Limb (tissue), 2 donors: ENCODE data around the gene NAB1.
"Not testable (repeated sequence)": the region's sequence is repeated elsewhere in the genome, so short reads cannot be mapped to it uniquely, and the experiment has no call there.

Experiments
- DNase-seq, 2 donors: peaks; one replicate each; pipeline ENCODE4 v3.0.0-alpha.2; 2016; ENCODE audit errors: extremely low spot score in 2 of 2

NAB1 gene

DNA sequence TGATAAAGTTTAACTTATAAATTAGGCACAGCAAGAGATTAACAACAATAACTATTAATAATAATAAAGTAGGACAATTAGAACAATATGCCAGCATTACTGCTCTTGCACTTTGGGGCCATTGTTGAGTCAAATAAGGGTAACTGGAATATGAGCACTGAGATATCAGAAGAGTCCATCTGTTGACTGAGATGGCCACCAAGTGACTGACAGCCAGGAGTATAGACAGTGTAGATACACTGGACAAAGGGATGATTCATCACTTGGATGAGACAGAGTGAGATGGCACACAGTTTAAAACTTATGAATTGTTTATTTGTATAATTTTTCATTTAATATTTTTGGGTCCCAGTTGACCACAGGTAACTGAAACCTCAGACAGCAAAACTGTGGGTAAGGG, 20.0 kb downstream of the NAB1 start:
- DNase-seq: no peak

DNA sequence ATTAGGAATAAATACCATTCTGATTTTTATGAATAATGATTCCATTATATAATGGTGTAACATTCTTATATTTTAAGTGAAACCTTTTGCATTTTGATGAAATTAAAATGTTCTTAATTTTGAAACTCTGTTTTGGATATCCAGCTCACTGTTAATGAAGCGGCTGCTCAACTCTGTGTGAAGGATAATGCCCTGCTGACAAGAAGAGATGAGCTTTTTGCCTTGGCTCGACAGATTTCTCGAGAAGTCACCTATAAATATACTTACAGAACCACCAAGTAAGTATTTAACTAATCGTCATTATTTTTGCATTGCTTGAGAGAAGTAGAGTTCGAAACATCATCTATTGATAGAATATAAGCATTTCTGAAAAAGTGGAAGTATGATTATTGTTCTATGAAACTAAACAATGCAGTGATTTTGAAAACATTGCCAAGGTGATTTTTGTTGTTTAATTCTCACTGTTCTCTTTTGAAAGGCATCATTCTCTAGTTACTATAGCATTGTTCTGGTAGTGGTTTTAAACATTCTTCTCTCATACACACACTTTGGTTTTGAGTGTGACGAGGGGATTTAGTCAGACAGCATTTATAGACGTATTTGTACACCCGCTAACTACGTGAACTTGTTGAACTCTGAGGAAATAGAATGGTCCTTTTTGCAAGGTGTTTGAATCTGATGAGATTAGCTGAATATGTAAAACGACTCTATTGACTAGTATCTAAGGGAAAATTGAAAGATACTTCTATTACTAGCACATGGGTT, 21.5 kb downstream of the NAB1 start:
- DNase-seq: no peak

DNA sequence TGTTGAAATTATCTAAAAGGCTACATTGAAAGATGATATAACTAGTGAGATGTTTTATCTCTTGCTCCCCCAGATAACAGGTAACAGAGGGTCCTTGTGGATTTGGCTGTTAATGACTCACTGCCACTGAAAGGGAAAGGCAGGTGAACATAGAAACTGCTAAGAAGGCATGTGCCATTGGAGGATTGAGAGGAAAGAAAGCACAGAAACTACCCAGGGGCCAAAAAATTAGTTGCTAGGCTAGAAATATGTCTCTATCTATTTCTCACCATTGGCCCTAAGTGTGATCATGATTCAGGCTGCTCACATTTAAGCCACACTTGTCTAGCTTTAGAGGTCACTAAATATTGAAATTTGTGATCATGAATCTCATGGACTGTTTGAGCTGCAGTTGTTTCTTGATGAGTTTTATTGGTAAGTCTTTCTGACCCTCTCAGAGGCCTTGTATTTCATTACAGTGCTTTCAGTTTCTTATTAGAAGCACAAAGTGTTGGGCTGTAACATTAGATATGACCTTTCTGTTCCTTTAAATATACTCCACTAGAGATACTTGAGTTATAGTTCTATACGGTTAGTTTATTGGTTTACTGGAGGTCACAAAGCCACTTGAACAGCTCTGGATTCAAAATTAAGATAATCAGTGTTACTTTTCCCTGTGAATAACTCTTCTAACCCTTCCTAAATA, 26.2 kb downstream of the NAB1 start:
- DNase-seq: no peak

DNA sequence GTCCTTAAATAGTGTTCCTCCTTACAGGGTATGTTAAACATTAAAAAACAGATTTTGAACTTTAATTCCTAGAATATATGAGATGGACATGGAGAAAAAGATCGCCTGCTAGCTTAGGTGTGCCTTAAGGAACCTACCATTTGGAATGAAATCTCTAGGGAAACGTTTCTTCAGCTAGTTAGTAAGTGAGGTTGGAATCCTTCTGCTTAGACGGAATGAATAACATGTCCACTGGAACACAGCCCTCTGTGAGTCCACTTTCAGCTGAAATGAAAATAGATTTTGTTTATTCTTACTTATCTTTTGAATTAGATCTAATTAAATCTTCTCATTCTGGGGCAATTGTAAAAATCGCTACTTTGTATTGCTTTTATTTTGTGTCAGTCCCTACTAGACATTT, 28.4 kb downstream of the NAB1 start:
- DNase-seq: no peak

DNA sequence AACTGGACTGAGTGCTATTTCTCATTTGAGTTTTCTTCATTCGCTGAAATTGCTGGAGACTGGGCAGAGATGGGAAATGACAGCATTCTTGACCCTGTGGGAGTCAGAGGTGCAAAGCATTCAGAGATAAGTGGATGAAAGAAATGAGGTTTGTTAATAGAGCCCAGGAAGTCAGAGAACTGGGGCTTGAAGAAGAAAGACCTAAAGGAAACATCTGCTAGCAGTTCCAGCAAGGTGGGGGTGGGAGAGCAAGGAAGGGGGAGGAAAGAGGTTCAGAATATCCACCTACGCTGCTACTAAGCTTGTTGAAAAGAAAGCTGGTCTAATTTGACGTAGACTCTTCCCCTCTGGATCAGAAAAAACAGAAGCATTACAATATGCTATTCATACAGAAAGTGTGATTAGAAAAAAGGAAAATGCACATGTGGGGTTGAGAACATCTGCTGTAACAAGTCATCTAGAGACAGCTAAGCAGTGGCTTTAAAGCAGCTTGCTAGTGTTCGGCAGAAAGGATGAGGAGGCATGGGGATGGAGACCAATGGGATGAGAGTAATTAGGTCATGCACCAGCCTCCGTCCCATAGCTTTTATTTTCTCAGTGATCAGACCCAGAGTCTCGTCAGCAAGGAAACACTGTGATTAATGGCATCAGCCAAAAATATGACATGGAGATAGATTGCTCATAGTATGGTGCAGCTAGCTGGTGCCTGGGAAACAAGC, 29.7 kb downstream of the NAB1 start:
- peak in 1 of 2 donors; percentile 21 for DNase-seq

DNA sequence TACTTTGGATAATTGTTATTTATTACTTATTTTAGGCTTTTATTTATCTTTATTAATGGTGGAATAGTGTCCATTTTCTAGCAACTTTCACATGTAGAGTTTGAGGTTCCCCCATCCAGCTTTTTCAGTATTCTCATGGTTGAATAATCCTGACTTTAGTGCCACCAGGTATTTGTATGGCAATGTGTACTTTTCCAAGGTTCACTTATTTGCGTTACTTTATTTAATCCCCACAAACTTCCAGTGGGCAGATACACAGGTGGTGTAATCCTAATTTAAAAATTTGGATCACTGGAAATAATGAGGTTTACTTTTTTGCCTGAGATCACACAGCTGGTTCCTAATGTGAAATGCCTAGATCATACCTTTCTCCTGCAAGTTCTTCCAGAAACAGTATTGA, 30.5 kb downstream of the NAB1 start:
- DNase-seq: no peak

DNA sequence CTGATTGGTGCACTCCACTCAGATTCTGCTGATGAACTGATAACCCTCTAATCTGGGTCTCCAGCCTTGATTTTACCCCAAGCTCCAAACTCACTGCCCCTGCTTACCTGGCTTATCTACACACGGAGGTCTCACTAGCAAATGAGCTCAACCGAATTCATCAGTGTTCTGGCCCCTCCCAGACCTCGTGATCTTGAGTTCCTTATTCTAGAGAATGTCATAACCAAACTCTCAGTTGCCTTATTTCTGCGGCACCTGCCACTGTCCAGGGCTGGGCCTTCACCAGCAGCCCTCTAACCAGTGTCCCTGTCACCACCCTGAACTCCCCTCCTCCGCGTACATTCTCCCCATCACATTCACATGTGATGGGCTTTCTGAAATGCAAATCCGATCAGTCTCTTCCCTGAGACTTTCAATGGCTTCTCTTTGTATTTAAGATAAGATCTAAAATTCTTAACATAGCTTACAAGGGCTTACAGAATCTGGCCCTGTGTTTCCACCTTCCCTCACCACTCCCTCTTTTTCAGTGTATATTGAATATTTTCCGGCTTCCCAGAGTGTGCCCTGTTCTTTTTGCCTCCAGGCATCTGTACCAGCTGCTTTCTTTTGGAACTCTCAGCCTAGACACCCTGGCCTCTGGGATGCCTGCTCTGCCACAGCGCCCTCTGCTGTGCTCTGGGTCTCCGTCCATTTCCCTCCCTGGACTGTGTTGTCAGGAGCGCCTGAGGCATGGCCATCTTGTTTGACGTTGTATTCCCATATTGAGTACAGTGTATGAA, 31.1 kb downstream of the NAB1 start:
- DNase-seq: no peak

DNA sequence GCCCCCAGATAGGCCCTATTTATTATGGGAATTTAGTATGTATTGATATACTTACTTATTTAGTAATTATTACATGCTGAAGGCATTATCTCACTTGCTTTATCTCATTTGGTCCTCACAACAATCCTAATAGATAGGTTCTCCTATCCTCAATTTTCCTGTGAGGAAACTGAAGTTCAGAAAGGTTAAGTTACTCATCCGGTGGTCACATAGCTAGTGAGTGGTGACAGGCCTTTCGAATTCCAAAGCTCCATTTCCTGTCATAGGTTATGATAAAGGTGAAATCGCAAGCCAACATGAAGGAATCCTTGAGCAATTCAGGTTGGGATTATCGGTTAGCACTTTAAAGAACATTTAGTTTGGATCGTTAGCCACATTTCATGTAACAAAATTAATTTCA, 33.3 kb downstream of the NAB1 start:
- DNase-seq: no peak

DNA sequence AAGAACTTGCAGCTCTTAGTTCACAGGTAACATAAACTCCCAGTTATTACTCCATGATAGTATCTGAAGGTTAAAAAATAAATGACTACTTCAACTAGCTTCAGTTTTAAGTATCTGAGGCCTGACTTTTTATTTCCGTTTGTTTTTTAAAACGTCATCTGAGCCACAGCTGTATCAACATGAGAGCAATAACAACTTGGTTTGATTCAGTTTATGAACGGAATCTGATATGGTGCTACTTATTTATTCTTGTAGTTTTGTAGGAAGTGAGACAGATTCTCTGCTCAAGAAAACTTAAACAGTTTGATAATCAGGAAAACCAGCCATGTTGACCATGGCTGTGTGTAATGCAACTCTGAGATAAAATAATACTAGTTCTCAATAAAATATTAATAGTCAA, 34.9 kb downstream of the NAB1 start:
- no peak for DNase-seq

DNA sequence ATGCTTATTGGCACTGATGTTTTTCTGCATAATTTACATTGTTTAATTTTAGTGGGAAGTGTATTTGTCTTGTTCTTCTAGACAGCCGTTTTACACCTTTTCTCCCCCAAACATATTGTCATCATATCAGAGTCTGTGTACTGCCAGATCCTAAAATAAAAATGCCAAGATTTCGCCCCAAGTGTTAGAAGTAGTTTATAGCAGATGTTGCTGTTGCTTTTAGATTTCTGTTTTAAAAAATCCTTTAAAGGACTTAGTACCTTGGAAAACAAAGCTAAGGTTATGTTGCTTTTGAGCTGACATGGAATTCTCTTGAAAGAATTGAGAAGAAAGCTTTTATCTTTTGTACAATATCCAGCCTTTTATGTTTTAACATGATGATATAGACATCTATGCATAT, 36.0 kb downstream of the NAB1 start:
- DNase-seq: no peak

DNA sequence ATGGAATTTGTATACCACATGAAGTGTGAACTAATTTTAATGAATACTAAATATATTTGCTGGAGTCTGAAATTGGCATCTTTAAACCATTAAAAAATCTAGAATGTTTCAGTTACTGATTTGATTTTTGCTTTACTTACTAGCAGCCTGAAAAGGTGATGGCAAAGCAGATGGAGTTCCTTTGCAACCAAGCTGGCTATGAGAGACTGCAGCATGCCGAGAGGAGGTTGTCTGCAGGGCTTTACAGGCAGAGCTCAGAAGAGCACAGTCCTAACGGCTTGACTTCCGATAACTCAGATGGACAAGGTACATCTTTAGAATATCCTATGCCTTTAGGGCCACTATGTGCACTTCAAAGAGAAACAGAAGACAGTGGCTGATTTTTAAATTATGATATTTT, 36.5 kb downstream of the NAB1 start:
- no peak for DNase-seq

DNA sequence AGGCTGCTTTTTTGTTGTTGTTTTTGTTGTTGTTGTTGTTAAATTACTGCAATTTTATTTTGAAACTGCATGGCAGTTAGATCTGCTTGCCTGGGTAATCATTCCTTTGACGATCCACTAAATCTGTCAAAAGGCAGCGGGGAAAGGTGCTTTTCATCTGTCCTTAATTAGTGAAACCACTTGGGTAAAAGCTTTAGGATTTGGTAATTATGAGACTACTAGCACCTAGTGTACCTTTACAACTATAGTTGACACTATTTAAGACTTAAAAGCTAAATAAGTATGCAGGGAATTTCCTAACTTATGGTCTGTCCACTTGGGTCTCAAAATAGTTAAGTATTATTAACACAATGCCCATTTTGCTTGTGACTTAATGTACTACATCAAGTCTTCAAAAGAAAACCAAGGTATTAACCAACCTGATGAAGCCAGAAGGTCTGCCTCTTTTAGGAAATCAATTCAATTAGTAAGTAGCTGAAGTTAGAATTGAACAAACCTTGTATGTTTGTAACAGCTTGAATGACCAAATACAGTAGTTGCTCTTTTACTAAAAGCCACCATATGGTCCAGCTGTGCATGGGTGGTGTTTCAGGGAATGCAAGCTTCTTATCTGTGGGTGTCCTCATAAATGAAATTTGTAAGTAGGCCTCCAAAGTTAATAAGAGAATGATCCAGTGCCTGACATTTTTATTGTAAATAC, 44.8 kb downstream of the NAB1 start:
- no peak for DNase-seq

DNA sequence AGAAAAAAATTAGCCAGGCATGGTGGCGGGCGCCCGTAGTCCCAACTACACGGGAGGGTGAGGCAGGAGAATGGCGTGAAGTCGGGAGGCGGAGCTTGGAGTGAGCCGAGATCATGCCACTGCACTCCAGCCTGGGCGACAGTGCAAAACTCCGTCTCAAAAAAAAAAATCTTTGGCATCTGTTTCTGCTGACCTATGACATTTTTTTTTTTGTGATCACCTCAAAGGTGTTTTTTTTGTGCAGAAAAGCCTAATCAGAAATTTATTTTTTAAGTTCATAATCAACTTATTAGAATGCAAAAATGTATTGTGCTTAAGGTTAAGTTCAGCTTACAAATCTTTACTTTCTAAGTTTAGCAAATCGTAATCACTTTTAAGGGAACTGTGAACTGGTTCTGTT, 45.6 kb downstream of the NAB1 start:
- no peak for DNase-seq

DNA sequence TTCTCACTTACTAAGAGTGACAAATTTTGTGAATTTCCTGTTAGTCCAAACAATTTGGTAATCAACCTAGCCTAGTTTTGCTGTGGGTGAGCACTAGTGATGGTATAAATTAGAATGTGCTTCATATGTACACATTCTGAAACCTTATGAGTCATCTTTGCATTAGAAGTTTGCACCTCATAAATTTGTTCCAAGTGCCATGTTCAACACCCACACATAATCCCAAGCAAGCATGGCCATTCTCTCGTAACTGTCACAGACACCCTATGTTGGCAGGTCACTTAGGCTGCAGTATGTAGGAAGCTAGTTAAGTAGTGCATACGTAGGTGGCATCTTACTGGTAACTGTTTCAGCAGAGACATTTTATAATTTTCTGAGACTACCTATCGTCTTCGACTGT, 46.9 kb downstream of the NAB1 start:
- DNase-seq: no peak

DNA sequence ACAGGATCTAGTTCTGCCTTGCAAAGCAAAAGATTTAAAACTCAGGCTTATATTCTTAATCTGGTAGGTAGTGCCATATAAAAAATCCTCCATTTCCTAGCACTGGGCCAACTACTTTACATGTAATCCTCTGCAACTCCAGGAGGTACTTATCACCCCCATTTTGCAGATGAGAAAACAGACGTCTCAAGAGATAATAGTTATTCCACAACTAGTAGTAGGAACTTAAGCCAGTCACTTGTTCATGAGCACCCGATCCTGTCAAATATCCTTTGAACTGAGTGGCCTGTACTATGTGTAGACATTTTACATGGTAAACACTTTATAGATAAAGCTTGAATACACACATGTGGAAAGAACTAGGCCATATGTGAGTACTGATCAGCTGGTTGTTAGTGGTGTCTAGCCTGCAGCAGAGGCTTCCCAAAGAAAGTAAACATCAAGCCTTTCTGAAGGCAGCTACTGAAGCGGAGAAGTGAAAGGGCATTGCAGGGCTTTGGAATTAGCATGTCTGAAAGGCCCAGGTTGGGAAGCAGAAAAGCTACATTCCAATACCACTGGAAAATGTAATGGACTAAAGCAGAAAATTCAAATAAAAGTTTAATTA, 48.0 kb downstream of the NAB1 start:
- DNase-seq: no peak

DNA sequence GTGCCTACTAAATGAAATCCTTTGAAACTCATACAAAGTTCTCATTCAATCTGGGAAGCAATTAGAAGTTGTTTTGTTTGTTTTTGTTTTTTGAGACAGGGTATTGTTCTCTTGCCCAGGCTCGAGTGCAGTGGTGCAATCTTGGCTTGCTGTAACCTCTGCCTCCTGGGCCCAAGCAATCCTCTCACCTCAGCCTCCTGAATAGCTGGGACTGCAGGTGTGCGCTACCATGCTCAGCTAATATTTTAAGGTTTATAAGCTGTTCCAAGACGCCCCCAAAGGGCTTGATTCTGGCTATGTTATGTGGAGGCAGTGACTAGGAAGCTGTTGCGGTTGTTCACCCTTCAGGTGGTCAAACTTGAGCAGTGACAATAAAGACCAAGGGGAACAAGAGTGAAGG, 48.5 kb downstream of the NAB1 start:
- DNase-seq: no peak

DNA sequence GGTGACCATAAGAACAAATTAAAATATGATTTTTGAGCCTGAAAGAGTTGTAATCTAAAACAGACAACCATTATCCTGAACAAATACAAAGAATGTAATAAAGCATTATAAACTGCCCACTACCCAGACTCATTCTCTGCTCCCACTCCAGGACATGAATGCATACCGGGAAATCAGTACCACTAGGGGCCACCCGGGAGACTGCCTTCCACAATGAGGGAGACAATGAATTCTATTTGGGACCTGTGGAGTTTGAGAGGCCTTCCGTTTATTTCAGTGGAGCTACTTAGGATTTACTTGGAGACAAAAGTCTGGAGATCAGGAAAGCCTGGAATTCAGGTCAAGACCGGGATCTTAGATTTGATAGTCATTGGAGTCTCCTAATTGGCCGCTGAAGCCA, 50.0 kb downstream of the NAB1 start:
- DNase-seq: no peak

DNA sequence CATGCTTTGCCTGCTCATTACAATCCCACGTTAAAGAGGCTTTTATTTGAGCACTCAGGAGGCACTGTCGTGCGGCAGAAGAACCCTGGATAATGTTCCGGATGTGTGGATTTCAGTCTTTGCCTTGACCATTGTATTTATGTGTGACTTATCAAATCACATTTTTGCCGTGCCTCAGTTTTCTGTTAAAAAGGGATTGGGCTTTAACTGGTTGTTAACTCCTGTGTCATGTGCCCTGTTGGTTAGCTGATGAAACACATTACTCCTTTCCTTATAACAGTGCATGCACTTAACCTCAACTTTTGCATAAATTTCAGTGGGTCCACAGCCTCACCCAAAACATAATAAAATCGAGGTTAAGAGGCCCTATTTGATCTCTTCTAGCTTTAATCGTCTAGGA, 52.7 kb downstream of the NAB1 start:
- DNase-seq: no peak

DNA sequence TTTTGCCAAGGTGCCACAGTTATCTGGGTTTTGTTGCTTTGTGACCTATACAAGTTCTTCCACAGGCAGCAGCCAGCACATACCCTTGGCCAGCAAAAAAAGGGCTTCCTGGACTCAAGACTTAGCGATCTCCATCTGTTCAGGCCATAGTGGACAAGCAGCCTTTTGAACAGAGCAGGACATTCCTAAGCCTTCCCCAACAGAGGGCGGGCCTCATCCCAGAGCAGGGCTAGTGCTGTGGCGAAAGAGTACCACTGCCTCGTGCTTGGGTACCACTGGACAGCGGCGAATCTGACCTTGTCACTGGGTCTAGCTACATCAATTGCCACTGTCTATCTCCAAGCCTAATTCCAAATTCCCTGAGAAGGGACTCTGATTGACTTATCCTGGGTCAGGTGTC, 56.4 kb downstream of the NAB1 start:
- DNase-seq: no peak

DNA sequence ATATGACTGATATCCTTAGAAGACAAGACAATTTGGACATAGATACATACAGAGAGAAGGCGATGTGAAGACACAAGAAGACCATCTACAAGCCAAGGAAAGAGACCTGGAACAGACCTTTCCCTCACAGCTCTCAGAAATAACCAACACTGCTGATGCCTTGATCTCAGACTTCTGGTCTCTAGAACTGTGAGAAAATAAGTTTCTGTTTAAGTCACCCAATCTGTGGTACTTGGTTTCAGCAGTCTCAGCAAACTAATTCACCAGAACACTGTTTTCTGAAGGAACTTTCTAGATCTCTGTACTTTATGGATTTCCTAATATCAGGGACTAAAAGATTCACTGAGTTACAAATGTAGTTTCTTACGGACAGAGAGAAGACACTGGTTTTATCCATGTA, 58.8 kb downstream of the NAB1 start:
- no peak for DNase-seq

DNA sequence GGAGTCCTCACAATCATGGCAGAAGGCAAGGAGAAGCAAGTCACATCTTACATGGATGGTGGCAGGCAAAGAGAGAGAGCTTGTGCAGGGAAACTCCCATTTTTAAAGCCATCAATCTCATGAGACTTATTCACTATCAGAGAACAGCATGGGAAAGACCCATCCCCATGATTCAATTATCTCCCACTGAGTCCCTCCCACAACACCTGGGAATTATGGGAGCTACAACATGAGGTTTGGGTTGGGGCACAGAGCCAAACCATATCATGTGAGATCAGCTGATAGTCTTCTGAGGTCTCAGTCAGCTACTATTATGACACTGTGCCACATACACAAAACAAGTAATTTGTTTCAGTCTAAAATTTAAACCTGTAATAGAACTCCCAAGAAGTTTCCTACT, 59.8 kb downstream of the NAB1 start:
- not testable (repeated sequence) for DNase-seq
